ENCODE measurements around the gene ELMO1.

ELMO1 gene

GRCh38 chr7:36844374-36844773 is 604.3 kb downstream of the ELMO1 start:
- DNase-seq = no peak

- DNase-seq = no peak
These were observed 607.8 kb downstream of the ELMO1 start for GRCh38 chr7:36840904-36841303.

GRCh38 chr7:36838616-36839225 is 609.9 kb downstream of the ELMO1 start:
- DNase-seq = no peak

GRCh38 chr7:36831049-36831448 is 617.6 kb downstream of the ELMO1 start:
- no peak for DNase-seq

GRCh38 chr7:36827726-36828703 is 620.6 kb downstream of the ELMO1 start:
- DNase-seq = no peak

GRCh38 chr7:36825501-36825900 is 623.2 kb downstream of the ELMO1 start:
- no peak for DNase-seq

- no peak for DNase-seq
These were observed 625.3 kb downstream of the ELMO1 start for GRCh38 chr7:36823353-36823752.

- no peak for DNase-seq
These were observed 627.0 kb downstream of the ELMO1 start for GRCh38 chr7:36821617-36822016.

- DNase-seq = peak; percentile 55
These were observed 628.0 kb downstream of the ELMO1 start for GRCh38 chr7:36820527-36821170.

- DNase-seq = no peak
These were observed 629.0 kb downstream of the ELMO1 start for GRCh38 chr7:36819639-36820038.

GRCh38 chr7:36814311-36814710 is 634.4 kb downstream of the ELMO1 start:
- no peak for DNase-seq

- DNase-seq = no peak
These were observed 636.9 kb downstream of the ELMO1 start for GRCh38 chr7:36811807-36812206.

GRCh38 chr7:36810489-36810888 is 638.2 kb downstream of the ELMO1 start:
- DNase-seq = no peak

- DNase-seq = no peak
These were observed 638.6 kb downstream of the ELMO1 start for GRCh38 chr7:36810032-36810431.

GRCh38 chr7:36809510-36809909 is 639.2 kb downstream of the ELMO1 start:
- no peak for DNase-seq

- DNase-seq = no peak
These were observed 639.6 kb downstream of the ELMO1 start for GRCh38 chr7:36809086-36809485.

- no peak for DNase-seq
These were observed 641.8 kb downstream of the ELMO1 start for GRCh38 chr7:36806891-36807290.
